Measurements from ENCODE around the gene NFIX. TPM values are rescaled to one million over a fixed set of nuclear protein-coding genes. Genes with fewer than 3 reads are reported as not detected.
A peak's percentile ranks its signal among the peaks of the same experiment; 100 is the strongest.

Gene NFIX
- total RNA-seq, 1 donor from 2014 or later = 8.4 TPM

GRCh38 chr19:13042443-13043130 is 47.3 kb downstream of the NFIX start:
- no peak overlapping the region for H3K9ac ChIP-seq (ENCODE audit: low read length)
- TF ChIP-seq EZH2 (IDR thresholded peaks at IDR 0.05; ENCODE audit: insufficient read depth, low read length) = no peak
- peaks cover 29% of the 10 kb centered on the region for H3K4me1 ChIP-seq (ENCODE audit: insufficient read depth, low read length)
- no peaks in the 10 kb centered on the region for H3K9me3 ChIP-seq (ENCODE audit: insufficient read depth, low read depth, low read length)
- no peaks in the 10 kb centered on the region for H3K36me3 ChIP-seq (ENCODE audit: insufficient read depth, low read length)
- peak overlapping the region; percentile 14 for H3K27ac Mint-ChIP-seq (ENCODE audit: unreplicated experiment)
- H3K79me2 ChIP-seq (ENCODE audit: insufficient read depth, low read length) = peaks cover 93% of the 10 kb centered on the region
- FAIRE-seq (peak; percentile 60), DNase-seq (ENCODE audit: low read depth) (no peak)
- H3K27me3 Mint-ChIP-seq (ENCODE audit: low read depth, unreplicated experiment) = peaks cover 68% of the 10 kb centered on the region
- peaks cover 16% of the 10 kb centered on the region for H3K4me1 Mint-ChIP-seq (ENCODE audit: low read depth, unreplicated experiment)
- H2AFZ ChIP-seq (ENCODE audit: low read depth, low read length) = no peak overlapping the region
- H3K4me3 Mint-ChIP-seq (ENCODE audit: unreplicated experiment) = no peak overlapping the region
- H3K4me2 ChIP-seq (ENCODE audit: low read length) = no peak overlapping the region
- no peak overlapping the region for H3K27ac ChIP-seq (ENCODE audit: low read depth, low read length)
- H3K27me3 ChIP-seq (ENCODE audit: insufficient read depth, low read length) = no peaks in the 10 kb centered on the region
- peaks cover 10% of the 10 kb centered on the region for H3K36me3 Mint-ChIP-seq (ENCODE audit: low read depth, unreplicated experiment)
- H4K20me1 ChIP-seq (ENCODE audit: insufficient read depth, low read length) = peaks cover 45% of the 10 kb centered on the region
- no peak overlapping the region for H3K4me3 ChIP-seq (ENCODE audit: insufficient read depth, low read depth, low read length)
- H3K9me3 Mint-ChIP-seq (ENCODE audit: unreplicated experiment) = peaks cover 2% of the 10 kb centered on the region

GRCh38 chr19:13043285-13043684 is 48.0 kb downstream of the NFIX start:
- Histone ChIP-seq H2AFZ (ENCODE audit: low read depth, low read length) (no peak overlapping the region), H3K9ac (ENCODE audit: low read length) (no peak overlapping the region), H3K27ac (ENCODE audit: low read depth, low read length) (no peak overlapping the region), H3K4me3 (ENCODE audit: insufficient read depth, low read depth, low read length) (no peak overlapping the region), H3K4me2 (ENCODE audit: low read length) (no peak overlapping the region), H4K20me1 (ENCODE audit: insufficient read depth, low read length) (peaks cover 51% of the 10 kb centered on the region), H3K27me3 (ENCODE audit: insufficient read depth, low read length) (no peaks in the 10 kb centered on the region), H3K9me3 (ENCODE audit: insufficient read depth, low read depth, low read length) (no peaks in the 10 kb centered on the region), H3K36me3 (ENCODE audit: insufficient read depth, low read length) (no peaks in the 10 kb centered on the region), H3K4me1 (ENCODE audit: insufficient read depth, low read length) (peaks cover 23% of the 10 kb centered on the region), H3K79me2 (ENCODE audit: insufficient read depth, low read length) (peaks cover 93% of the 10 kb centered on the region)
- Mint-ChIP-seq H3K9me3 (ENCODE audit: unreplicated experiment) (peaks cover 2% of the 10 kb centered on the region), H3K27me3 (ENCODE audit: low read depth, unreplicated experiment) (peaks cover 72% of the 10 kb centered on the region), H3K36me3 (ENCODE audit: low read depth, unreplicated experiment) (peaks cover 10% of the 10 kb centered on the region), H3K27ac (ENCODE audit: unreplicated experiment) (no peak overlapping the region), H3K4me1 (ENCODE audit: low read depth, unreplicated experiment) (peaks cover 12% of the 10 kb centered on the region), H3K4me3 (ENCODE audit: unreplicated experiment) (no peak overlapping the region)
- DNase-seq (ENCODE audit: low read depth) (no peak), FAIRE-seq (no peak)
- no peak for TF ChIP-seq EZH2 (IDR thresholded peaks at IDR 0.05; ENCODE audit: insufficient read depth, low read length)
- TF ChIP-seq CTCF (IDR thresholded peaks at IDR 0.05; ENCODE audit: insufficient read depth, low read depth, low read length) = no peak

- peak overlapping the region; percentile 54 for H3K4me2 ChIP-seq (ENCODE audit: low read length)
- H3K9me3 ChIP-seq (ENCODE audit: insufficient read depth, low read depth, low read length) = no peaks in the 10 kb centered on the region
- peaks cover 23% of the 10 kb centered on the region for H3K4me1 ChIP-seq (ENCODE audit: insufficient read depth, low read length)
- Mint-ChIP-seq H3K4me3 (ENCODE audit: unreplicated experiment) (no peak overlapping the region), H3K9me3 (ENCODE audit: unreplicated experiment) (peaks cover 2% of the 10 kb centered on the region), H3K36me3 (ENCODE audit: low read depth, unreplicated experiment) (peaks cover 10% of the 10 kb centered on the region), H3K4me1 (ENCODE audit: low read depth, unreplicated experiment) (peaks cover 12% of the 10 kb centered on the region), H3K27ac (ENCODE audit: unreplicated experiment) (peak overlapping the region; percentile 67), H3K27me3 (ENCODE audit: low read depth, unreplicated experiment) (peaks cover 66% of the 10 kb centered on the region)
- no peak for TF ChIP-seq EZH2 (IDR thresholded peaks at IDR 0.05; ENCODE audit: insufficient read depth, low read length)
- no peak for TF ChIP-seq CTCF (IDR thresholded peaks at IDR 0.05; ENCODE audit: insufficient read depth, low read depth, low read length)
- no peak overlapping the region for H2AFZ ChIP-seq (ENCODE audit: low read depth, low read length)
- FAIRE-seq = peak; percentile 20
- peak overlapping the region; percentile 32 for H3K9ac ChIP-seq (ENCODE audit: low read length)
- H3K4me3 ChIP-seq (ENCODE audit: insufficient read depth, low read depth, low read length) = no peak overlapping the region
- H3K36me3 ChIP-seq (ENCODE audit: insufficient read depth, low read length) = no peaks in the 10 kb centered on the region
- peaks cover 51% of the 10 kb centered on the region for H4K20me1 ChIP-seq (ENCODE audit: insufficient read depth, low read length)
- no peaks in the 10 kb centered on the region for H3K27me3 ChIP-seq (ENCODE audit: insufficient read depth, low read length)
- peak overlapping the region; percentile 11 for H3K27ac ChIP-seq (ENCODE audit: low read depth, low read length)
- peaks cover 90% of the 10 kb centered on the region for H3K79me2 ChIP-seq (ENCODE audit: insufficient read depth, low read length)
- peak; percentile 89 for DNase-seq (ENCODE audit: low read depth)
Observed at GRCh38 chr19:13044231-13044836, 49.1 kb downstream of the NFIX start.

Data from astrocyte (in vitro differentiated cells and primary cell).